ENCODE results near the gene GLMP.
A peak's percentile ranks its signal among the peaks of the same experiment; 100 is the strongest.

The GLMP gene

GRCh38 chr1:156246781-156247459 lies 48.6 kb downstream of the GLMP start:
- Mint-ChIP-seq H3K27ac (peak overlapping the region; percentile 94), H3K9me3 (no peaks in the 10 kb centered on the region), H3K4me1 (peaks cover 29% of the 10 kb centered on the region), H3K4me3 (peak overlapping the region; percentile 77), H3K36me3 (peaks cover 67% of the 10 kb centered on the region)
- ATAC-seq, result no peak
- no peak for DNase-seq (ENCODE audit: low spot score in 2 of 2)

GRCh38 chr1:156246241-156246780 lies 49.2 kb downstream of the GLMP start:
- Mint-ChIP-seq H3K36me3 (peaks cover 63% of the 10 kb centered on the region), H3K9me3 (no peaks in the 10 kb centered on the region), H3K4me3 (peak overlapping the region; percentile 77), H3K4me1 (peaks cover 33% of the 10 kb centered on the region), H3K27ac (peak overlapping the region; percentile 94)
- DNase-seq (ENCODE audit: low spot score in 2 of 2) (no peak), ATAC-seq (no peak)

GRCh38 chr1:156245451-156246232 lies 49.8 kb downstream of the GLMP start:
- ATAC-seq, result peak; percentile 69
- Mint-ChIP-seq H3K4me1 (peaks cover 37% of the 10 kb centered on the region), H3K27ac (peak overlapping the region; percentile 94), H3K36me3 (peaks cover 58% of the 10 kb centered on the region), H3K4me3 (peak overlapping the region; percentile 77), H3K9me3 (no peaks in the 10 kb centered on the region)
- DNase-seq (ENCODE audit: low spot score in 2 of 2), result peak in 1 of 2 donors; percentile 72

GRCh38 chr1:156244712-156245111 lies 50.8 kb downstream of the GLMP start:
- Mint-ChIP-seq H3K27ac (peak overlapping the region; percentile 94), H3K4me1 (peaks cover 37% of the 10 kb centered on the region), H3K36me3 (peaks cover 58% of the 10 kb centered on the region), H3K4me3 (peak overlapping the region; percentile 77), H3K9me3 (no peaks in the 10 kb centered on the region)
- DNase-seq (ENCODE audit: low spot score in 2 of 2), result no peak
- no peak for ATAC-seq

GRCh38 chr1:156244126-156244525 lies 51.4 kb downstream of the GLMP start:
- Mint-ChIP-seq H3K4me3 (peak overlapping the region; percentile 77), H3K9me3 (no peaks in the 10 kb centered on the region), H3K27ac (peak overlapping the region; percentile 94), H3K36me3 (peaks cover 59% of the 10 kb centered on the region), H3K4me1 (peaks cover 37% of the 10 kb centered on the region)
- DNase-seq (ENCODE audit: low spot score in 2 of 2), result no peak
- no peak for ATAC-seq

- no peak overlapping the region for H3K4me3 Mint-ChIP-seq
- H3K27ac Mint-ChIP-seq, result peak overlapping the region; percentile 26
- no peak for ATAC-seq
- DNase-seq (ENCODE audit: low spot score in 2 of 2), result no peak
- H3K4me1 Mint-ChIP-seq, result peaks cover 37% of the 10 kb centered on the region
- H3K36me3 Mint-ChIP-seq, result peaks cover 73% of the 10 kb centered on the region
- no peaks in the 10 kb centered on the region for H3K9me3 Mint-ChIP-seq
Observed at GRCh38 chr1:156242738-156243137, 52.7 kb downstream of the GLMP start.

Measured in stimulated activated effector memory CD8-positive, alpha-beta T cell treated with anti-CD3 and anti-CD28 coated beads, Interleukin-12 subunit alpha, Interleukin-12 subunit beta, amount 100 ng/mL, for 72 hours (primary cell).